Measurements from ENCODE around the gene GRAMD4.

GRCh38 chr22:46676479-46676878 is 56.3 kb downstream of the GRAMD4 start:
- TF ChIP-seq PML (IDR thresholded peaks at IDR 0.05; ENCODE audit: low read length) (no peak), MAX (IDR thresholded peaks at IDR 0.05; ENCODE audit: low read depth, low read length) (no peak), SRF (IDR thresholded peaks at IDR 0.05; ENCODE audit: low read depth in 2 of 2, low read length in 2 of 2) (no peak), MTA2 (IDR thresholded peaks at IDR 0.05; ENCODE audit: low read depth) (no peak), E4F1 (IDR thresholded peaks at IDR 0.05; ENCODE audit: borderline replicate concordance, partially characterized antibody) (no peak), RUNX3 (IDR thresholded peaks at IDR 0.05; ENCODE audit: low read length) (no peak)
